ENCODE measurements around the gene OLAH. TPM values are rescaled to one million over a fixed set of nuclear protein-coding genes. Genes with fewer than 3 reads are reported as not detected.

OLAH gene
- total RNA-seq, 2 experiments from 2014 or later: 1.0 to 1.2 TPM

GRCh38 chr10:15084502-15084922 is 40.8 kb downstream of the OLAH start:
- H3K9me3 Mint-ChIP-seq: no peaks in the 10 kb centered on the region
- H3K4me1 Mint-ChIP-seq: peaks cover 30% of the 10 kb centered on the region
- H3K4me3 Mint-ChIP-seq: peak overlapping the region; percentile 77
- H3K27me3 Mint-ChIP-seq: no peaks in the 10 kb centered on the region
- H3K27ac Mint-ChIP-seq: peak overlapping the region; percentile 68
- ChIA-PET POLR2A (no interaction called here), CTCF (no interaction called here)
- DNase-seq: peak; percentile 84
- H3K36me3 Mint-ChIP-seq (ENCODE audit: low read depth): no peaks in the 10 kb centered on the region

- H3K36me3 Mint-ChIP-seq (ENCODE audit: low read depth): no peaks in the 10 kb centered on the region
- H3K27me3 Mint-ChIP-seq: peaks cover 11% of the 10 kb centered on the region
- peak; percentile 84 for DNase-seq
- ChIA-PET CTCF (no interaction called here), POLR2A (no interaction called here)
- no peaks in the 10 kb centered on the region for H3K9me3 Mint-ChIP-seq
- H3K4me1 Mint-ChIP-seq: peaks cover 30% of the 10 kb centered on the region
- H3K27ac Mint-ChIP-seq: peak within 1 kb of the TSS; percentile 68
- H3K4me3 Mint-ChIP-seq: peak within 1 kb of the TSS; percentile 70
Measured at GRCh38 chr10:15088428-15089261, 44.9 kb downstream of the OLAH start, which contains the start of gene ACBD7. Gene ACBD7, minus strand, starts transcription at chr10:15088776. Its CDS starts 48 bp downstream, at chr10:15088728.

- DNase-seq: no peak
- no peak overlapping the region for H3K4me3 Mint-ChIP-seq
- ChIA-PET CTCF (no interaction called here), POLR2A (no interaction called here)
- H3K4me1 Mint-ChIP-seq: peaks cover 7% of the 10 kb centered on the region
- H3K27ac Mint-ChIP-seq: peak overlapping the region; percentile 1
- H3K27me3 Mint-ChIP-seq: peaks cover 19% of the 10 kb centered on the region
- no peaks in the 10 kb centered on the region for H3K36me3 Mint-ChIP-seq (ENCODE audit: low read depth)
- no peaks in the 10 kb centered on the region for H3K9me3 Mint-ChIP-seq
Measured at GRCh38 chr10:15091418-15091817, 47.7 kb downstream of the OLAH start.

GRCh38 chr10:15092855-15093408 is 49.2 kb downstream of the OLAH start:
- no peak overlapping the region for H3K27ac Mint-ChIP-seq
- ChIA-PET POLR2A (no interaction called here), CTCF (interaction anchor here (0.8 kb wide), 1 partner anchor 116 kb away, joined by 3 read pairs; no protein-coding TSS in a partner anchor)
- DNase-seq: no peak
- H3K27me3 Mint-ChIP-seq: peaks cover 19% of the 10 kb centered on the region
- peaks cover 2% of the 10 kb centered on the region for H3K36me3 Mint-ChIP-seq (ENCODE audit: low read depth)
- H3K4me1 Mint-ChIP-seq: peaks cover 15% of the 10 kb centered on the region
- no peaks in the 10 kb centered on the region for H3K9me3 Mint-ChIP-seq
- no peak overlapping the region for H3K4me3 Mint-ChIP-seq

- Mint-ChIP-seq H3K27me3 (peaks cover 11% of the 10 kb centered on the region), H3K4me3 (peak overlapping the region; percentile 93), H3K4me1 (peaks cover 30% of the 10 kb centered on the region), H3K36me3 (ENCODE audit: low read depth) (peaks cover 14% of the 10 kb centered on the region), H3K9me3 (no peaks in the 10 kb centered on the region), H3K27ac (peak overlapping the region; percentile 97)
- DNase-seq: no peak
- CTCF ChIA-PET: no interaction called here
- POLR2A ChIA-PET: no interaction called here
Measured at GRCh38 chr10:15096661-15097010, 52.9 kb downstream of the OLAH start.

GRCh38 chr10:15097011-15097812 is 53.5 kb downstream of the OLAH start, which contains the start of gene RPP38:
Gene RPP38, plus strand, starts transcription at chr10:15097355. Its CDS starts 5,960 bp downstream, at chr10:15103315.
- Mint-ChIP-seq H3K27ac (peak within 1 kb of the TSS; percentile 97), H3K27me3 (peaks cover 8% of the 10 kb centered on the region), H3K9me3 (no peaks in the 10 kb centered on the region), H3K4me1 (peaks cover 33% of the 10 kb centered on the region), H3K4me3 (peak within 1 kb of the TSS; percentile 93), H3K36me3 (ENCODE audit: low read depth) (peaks cover 18% of the 10 kb centered on the region)
- ChIA-PET CTCF (interaction anchor here (0.9 to 1.3 kb wide), 3 partner anchors 9 to 29 kb away, joined by 3 to 8 read pairs (median 4); no protein-coding TSS in a partner anchor), POLR2A (no interaction called here)
- DNase-seq: peak; percentile 95

- peaks cover 7% of the 10 kb centered on the region for H3K27me3 Mint-ChIP-seq
- DNase-seq: no peak
- CTCF ChIA-PET: interaction anchor here (0.6 to 1.4 kb wide), 8 partner anchors 9 to 146 kb away, joined by 3 to 5 read pairs (median 3); partner anchors contain the start of gene DCLRE1C
- H3K27ac Mint-ChIP-seq: no peak overlapping the region
- POLR2A ChIA-PET: no interaction called here
- H3K9me3 Mint-ChIP-seq: no peaks in the 10 kb centered on the region
- peaks cover 32% of the 10 kb centered on the region for H3K36me3 Mint-ChIP-seq (ENCODE audit: low read depth)
- no peak overlapping the region for H3K4me3 Mint-ChIP-seq
- H3K4me1 Mint-ChIP-seq: peaks cover 33% of the 10 kb centered on the region
Measured at GRCh38 chr10:15099886-15100285, 56.1 kb downstream of the OLAH start.

- POLR2A ChIA-PET: no interaction called here
- DNase-seq: no peak
- H3K4me3 Mint-ChIP-seq: no peak overlapping the region
- H3K27me3 Mint-ChIP-seq: no peaks in the 10 kb centered on the region
- CTCF ChIA-PET: interaction anchor here (1.9 to 2.2 kb wide), 2 partner anchors 10 to 14 kb away, joined by 4 to 6 read pairs; no protein-coding TSS in a partner anchor
- no peaks in the 10 kb centered on the region for H3K9me3 Mint-ChIP-seq
- peaks cover 29% of the 10 kb centered on the region for H3K4me1 Mint-ChIP-seq
- H3K36me3 Mint-ChIP-seq (ENCODE audit: low read depth): peaks cover 50% of the 10 kb centered on the region
- peak overlapping the region; percentile 31 for H3K27ac Mint-ChIP-seq
Measured at GRCh38 chr10:15103513-15103912, 59.8 kb downstream of the OLAH start.

- H3K9me3 Mint-ChIP-seq: no peaks in the 10 kb centered on the region
- no peak overlapping the region for H3K4me3 Mint-ChIP-seq
- POLR2A ChIA-PET: no interaction called here
- DNase-seq: peak; percentile 72
- H3K27me3 Mint-ChIP-seq: no peaks in the 10 kb centered on the region
- peaks cover 50% of the 10 kb centered on the region for H3K36me3 Mint-ChIP-seq (ENCODE audit: low read depth)
- peaks cover 11% of the 10 kb centered on the region for H3K4me1 Mint-ChIP-seq
- H3K27ac Mint-ChIP-seq: peak overlapping the region; percentile 62
- CTCF ChIA-PET: interaction anchor here (0.7 to 2.1 kb wide), 6 partner anchors 9 to 329 kb away, joined by 3 to 8 read pairs (median 3); partner anchors contain the start of gene RPP38
Measured at GRCh38 chr10:15106352-15107013, 62.7 kb downstream of the OLAH start.

GRCh38 chr10:15112657-15113056 is 68.9 kb downstream of the OLAH start:
- ChIA-PET CTCF (interaction anchor here (0.7 to 2.1 kb wide), 5 partner anchors 9 to 543 kb away, joined by 3 to 6 read pairs (median 5); no protein-coding TSS in a partner anchor), POLR2A (no interaction called here)
- DNase-seq: no peak
- Mint-ChIP-seq H3K36me3 (ENCODE audit: low read depth) (peaks cover 33% of the 10 kb centered on the region), H3K4me1 (peaks cover 6% of the 10 kb centered on the region), H3K27ac (no peak overlapping the region), H3K9me3 (no peaks in the 10 kb centered on the region), H3K4me3 (no peak overlapping the region), H3K27me3 (no peaks in the 10 kb centered on the region)

GRCh38 chr10:15113766-15114165 is 70.0 kb downstream of the OLAH start:
- no peak overlapping the region for H3K27ac Mint-ChIP-seq
- no peaks in the 10 kb centered on the region for H3K9me3 Mint-ChIP-seq
- peaks cover 25% of the 10 kb centered on the region for H3K36me3 Mint-ChIP-seq (ENCODE audit: low read depth)
- peaks cover 10% of the 10 kb centered on the region for H3K4me1 Mint-ChIP-seq
- DNase-seq: no peak
- H3K4me3 Mint-ChIP-seq: no peak overlapping the region
- POLR2A ChIA-PET: no interaction called here
- H3K27me3 Mint-ChIP-seq: no peaks in the 10 kb centered on the region
- CTCF ChIA-PET: interaction anchor here (0.6 to 2.1 kb wide), 4 partner anchors 10 to 235 kb away, joined by 3 to 6 read pairs (median 5); partner anchors contain the start of gene SUV39H2

- ChIA-PET CTCF (no interaction called here), POLR2A (interaction anchor here (0.6 kb wide), 1 partner anchor 96 kb away, joined by 3 read pairs; no protein-coding TSS in a partner anchor)
- Mint-ChIP-seq H3K4me1 (peaks cover 18% of the 10 kb centered on the region), H3K27ac (no peak overlapping the region), H3K27me3 (no peaks in the 10 kb centered on the region), H3K36me3 (ENCODE audit: low read depth) (peaks cover 17% of the 10 kb centered on the region), H3K4me3 (no peak overlapping the region), H3K9me3 (peaks cover 2% of the 10 kb centered on the region)
- no peak for DNase-seq
Measured at GRCh38 chr10:15116225-15116624, 72.5 kb downstream of the OLAH start.

Measured in activated CD4-positive, alpha-beta T cell treated with anti-CD3 and anti-CD28 coated beads, Interleukin-2, amount 10 ng/mL, durations not matched to agents 7 days and 5 days (primary cell).